ENCODE data around the gene SERPINE1.

Gene SERPINE1

DNA sequence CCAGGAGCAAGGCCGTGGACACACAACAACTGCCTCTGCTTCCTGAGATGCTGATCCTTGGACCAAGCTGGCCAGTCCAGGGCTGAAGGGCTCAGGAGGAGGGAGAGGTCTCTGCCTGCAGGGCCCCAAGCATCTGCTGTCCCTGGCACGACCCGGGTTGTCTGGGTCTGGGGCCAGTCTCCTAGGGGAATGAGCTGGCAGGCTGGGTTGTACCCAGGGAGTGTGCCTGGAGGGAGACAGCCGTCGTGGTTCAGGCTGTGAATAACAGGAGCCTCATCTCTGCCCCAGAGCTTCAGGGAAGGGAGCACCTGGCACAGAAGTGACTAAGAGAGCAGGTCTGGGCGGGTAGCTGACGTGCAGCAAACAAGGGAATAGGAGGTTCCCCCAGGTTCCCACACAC, 17.9 kb upstream of the SERPINE1 start:
- CTCF ChIA-PET, result interaction anchor here (1.4 kb wide), 1 partner anchor 61 kb away, joined by 3 read pairs; no protein-coding TSS in a partner anchor
- H3K4me3 ChIP-seq (ENCODE audit: low read depth, low read length), result no peak overlapping the region
- H3K4me1 ChIP-seq (ENCODE audit: control insufficient read depth, insufficient read depth, low read length), result no peaks in the 10 kb centered on the region
- no peak overlapping the region for H3K27ac ChIP-seq (ENCODE audit: extremely low read depth, low read depth, low read length)
- POLR2A ChIA-PET, result no interaction called here
- H3K9me3 ChIP-seq (ENCODE audit: control insufficient read depth, insufficient read depth, low read depth, low read length), result no peaks in the 10 kb centered on the region
- TF ChIP-seq ZNF10 (tag by site-specific recombination; IDR thresholded peaks at IDR 0.05) (no peak), ZNF660 (tag by site-specific recombination; IDR thresholded peaks at IDR 0.05) (no peak), ZNF621 (tag by site-specific recombination; IDR thresholded peaks at IDR 0.05) (no peak), ZSCAN16 (tag by site-specific recombination; IDR thresholded peaks at IDR 0.05) (no peak), ZNF626 (tag by site-specific recombination; IDR thresholded peaks at IDR 0.05) (no peak), ZNF654 (tag by site-specific recombination; IDR thresholded peaks at IDR 0.05; ENCODE audit: low read depth) (no peak), ZNF529 (tag by site-specific recombination; IDR thresholded peaks at IDR 0.05; ENCODE audit: insufficient replicate concordance) (no peak), ZNF404 (tag by site-specific recombination; IDR thresholded peaks at IDR 0.05) (no peak), BCL11A (tag by site-specific recombination; IDR thresholded peaks at IDR 0.05; ENCODE audit: low read depth) (no peak), ZBTB20 (tag by site-specific recombination; IDR thresholded peaks at IDR 0.05) (no peak), HIC1 (tag by site-specific recombination; IDR thresholded peaks at IDR 0.05) (no peak)
- TF ChIP-seq, protein P1, sequence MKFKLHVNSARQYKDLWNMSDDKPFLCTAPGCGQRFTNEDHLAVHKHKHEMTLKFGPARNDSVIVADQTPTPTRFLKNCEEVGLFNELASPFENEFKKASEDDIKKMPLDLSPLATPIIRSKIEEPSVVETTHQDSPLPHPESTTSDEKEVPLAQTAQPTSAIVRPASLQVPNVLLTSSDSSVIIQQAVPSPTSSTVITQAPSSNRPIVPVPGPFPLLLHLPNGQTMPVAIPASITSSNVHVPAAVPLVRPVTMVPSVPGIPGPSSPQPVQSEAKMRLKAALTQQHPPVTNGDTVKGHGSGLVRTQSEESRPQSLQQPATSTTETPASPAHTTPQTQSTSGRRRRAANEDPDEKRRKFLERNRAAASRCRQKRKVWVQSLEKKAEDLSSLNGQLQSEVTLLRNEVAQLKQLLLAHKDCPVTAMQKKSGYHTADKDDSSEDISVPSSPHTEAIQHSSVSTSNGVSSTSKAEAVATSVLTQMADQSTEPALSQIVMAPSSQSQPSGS (tag by site-specific recombination; IDR thresholded peaks at IDR 0.05; ENCODE audit: low read depth), result no peak
- H3K36me3 ChIP-seq (ENCODE audit: control insufficient read depth in 2 of 2, insufficient read depth in 1 of 2, low read length in 2 of 2), result no peaks in the 10 kb centered on the region

DNA sequence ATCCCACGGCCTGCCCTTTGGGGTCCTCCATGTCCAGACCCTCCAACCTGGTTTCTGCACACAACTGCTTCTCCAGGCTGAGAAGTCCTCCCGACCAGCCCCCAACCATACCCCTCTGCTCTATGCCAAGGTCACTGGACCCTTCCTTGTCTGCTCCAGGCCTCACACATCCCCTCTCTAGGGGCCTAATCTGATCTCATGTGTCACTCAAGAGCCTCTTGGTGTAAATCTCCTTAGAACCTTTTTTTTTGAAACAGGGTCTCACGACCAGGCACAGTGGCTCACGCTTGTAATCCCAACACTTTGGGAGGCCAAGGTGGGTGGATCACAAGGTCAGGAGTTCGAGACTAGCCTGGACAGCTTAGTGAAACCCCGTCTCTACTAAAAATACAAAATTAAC, 17.5 kb upstream of the SERPINE1 start:
- Histone ChIP-seq H3K4me1 (ENCODE audit: control insufficient read depth, insufficient read depth, low read length) (no peaks in the 10 kb centered on the region), H3K36me3 (ENCODE audit: control insufficient read depth in 2 of 2, insufficient read depth in 1 of 2, low read length in 2 of 2) (no peaks in the 10 kb centered on the region), H3K9me3 (ENCODE audit: control insufficient read depth, insufficient read depth, low read depth, low read length) (no peaks in the 10 kb centered on the region), H3K4me3 (ENCODE audit: low read depth, low read length) (no peak overlapping the region), H3K27ac (ENCODE audit: extremely low read depth, low read depth, low read length) (no peak overlapping the region)
- CTCF ChIA-PET, result interaction anchor here (1.1 to 1.4 kb wide), 2 partner anchors 35 to 61 kb away, joined by 3 to 4 read pairs; no protein-coding TSS in a partner anchor
- no peak for TF ChIP-seq REPIN1 (tag by site-specific recombination; IDR thresholded peaks at IDR 0.05; ENCODE audit: low read depth)
- TF ChIP-seq ZNF707 (tag by site-specific recombination; IDR thresholded peaks at IDR 0.05), result no peak
- no peak for TF ChIP-seq ZNF677 (tag by site-specific recombination; IDR thresholded peaks at IDR 0.05)
- TF ChIP-seq ZBTB1 (tag by site-specific recombination; IDR thresholded peaks at IDR 0.05), result no peak
- no peak for TF ChIP-seq GLIS1 (tag by site-specific recombination; IDR thresholded peaks at IDR 0.05)
- no peak for TF ChIP-seq ZNF658 (tag by site-specific recombination; IDR thresholded peaks at IDR 0.05)
- TF ChIP-seq ZNF560 (tag by site-specific recombination; IDR thresholded peaks at IDR 0.05; ENCODE audit: borderline replicate concordance), result no peak
- TF ChIP-seq, protein P2, sequence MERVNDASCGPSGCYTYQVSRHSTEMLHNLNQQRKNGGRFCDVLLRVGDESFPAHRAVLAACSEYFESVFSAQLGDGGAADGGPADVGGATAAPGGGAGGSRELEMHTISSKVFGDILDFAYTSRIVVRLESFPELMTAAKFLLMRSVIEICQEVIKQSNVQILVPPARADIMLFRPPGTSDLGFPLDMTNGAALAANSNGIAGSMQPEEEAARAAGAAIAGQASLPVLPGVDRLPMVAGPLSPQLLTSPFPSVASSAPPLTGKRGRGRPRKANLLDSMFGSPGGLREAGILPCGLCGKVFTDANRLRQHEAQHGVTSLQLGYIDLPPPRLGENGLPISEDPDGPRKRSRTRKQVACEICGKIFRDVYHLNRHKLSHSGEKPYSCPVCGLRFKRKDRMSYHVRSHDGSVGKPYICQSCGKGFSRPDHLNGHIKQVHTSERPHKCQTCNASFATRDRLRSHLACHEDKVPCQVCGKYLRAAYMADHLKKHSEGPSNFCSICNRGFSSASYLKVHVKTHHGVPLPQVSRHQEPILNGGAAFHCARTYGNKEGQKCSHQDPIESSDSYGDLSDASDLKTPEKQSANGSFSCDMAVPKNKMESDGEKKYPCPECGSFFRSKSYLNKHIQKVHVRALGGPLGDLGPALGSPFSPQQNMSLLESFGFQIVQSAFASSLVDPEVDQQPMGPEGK (tag by site-specific recombination; IDR thresholded peaks at IDR 0.05), result no peak
- no peak for TF ChIP-seq SETDB1 (IDR thresholded peaks at IDR 0.05; ENCODE audit: insufficient read length, low read length)
- no peak for TF ChIP-seq PRDM2 (tag by site-specific recombination; IDR thresholded peaks at IDR 0.05; ENCODE audit: borderline replicate concordance)
- POLR2A ChIA-PET, result no interaction called here

Data from HEK293 (cell line).